Activated T-cell treated with anti-CD3 and anti-CD28 coated beads, Interleukin-2, amount 50 U/mL, for 24 hours (primary cell): ENCODE data around the gene ZKSCAN7.

Experiments used
- DNase-seq: peaks from one replicate; pipeline ENCODE4 v3.0.0-alpha.2; 2020
- H3K27ac Mint-ChIP-seq: 2 replicates; pipeline ENCODE4 v1.8.0; 2020; ENCODE audit warnings: mild to moderate bottlenecking, mixed read lengths
- H3K27me3 Mint-ChIP-seq: 2 replicates; pipeline ENCODE4 v1.8.0; 2020; ENCODE audit warnings: mixed read lengths
- H3K36me3 Mint-ChIP-seq: 2 replicates; pipeline ENCODE4 v1.8.0; 2020; ENCODE audit warnings: low read depth, mixed read lengths
- H3K4me1 Mint-ChIP-seq: 2 replicates; pipeline ENCODE4 v1.8.0; 2020; ENCODE audit warnings: low read depth, mixed read lengths
- H3K4me3 Mint-ChIP-seq: 2 replicates; pipeline ENCODE4 v1.8.0; 2020; ENCODE audit warnings: mild to moderate bottlenecking, moderate library complexity, mixed read lengths
- H3K9me3 Mint-ChIP-seq: 2 replicates; pipeline ENCODE4 v1.8.0; 2020; ENCODE audit warnings: mixed read lengths

The ZKSCAN7 gene

DNA sequence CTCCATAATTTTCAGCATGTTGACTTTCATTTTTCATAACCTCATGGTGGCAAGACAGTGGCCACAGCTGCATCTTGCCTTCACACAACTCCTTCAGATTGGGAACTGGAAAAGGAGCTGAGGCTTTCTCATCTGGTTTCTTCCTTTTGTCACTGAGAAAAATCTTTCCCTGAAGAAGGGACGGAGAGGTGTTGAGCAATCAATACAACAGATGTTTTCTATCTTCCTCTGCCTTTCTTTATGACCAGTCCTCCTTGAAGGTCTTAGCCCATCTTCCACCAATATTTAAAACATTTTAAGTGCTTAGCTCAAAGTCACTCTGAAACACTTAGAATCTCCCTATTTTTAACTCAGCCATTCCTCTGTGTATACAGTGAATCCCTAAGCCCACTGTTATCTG is 41.6 kb downstream of the ZKSCAN7 start:
- H3K4me3 Mint-ChIP-seq: no peak overlapping the region
- H3K27ac Mint-ChIP-seq: no peak overlapping the region
- H3K9me3 Mint-ChIP-seq: peaks cover 34% of the 10 kb centered on the region
- no peaks in the 10 kb centered on the region for H3K27me3 Mint-ChIP-seq
- peaks cover 7% of the 10 kb centered on the region for H3K36me3 Mint-ChIP-seq
- DNase-seq: no peak
- H3K4me1 Mint-ChIP-seq: no peaks in the 10 kb centered on the region

GRCh38 chr3:44601749-44602148 is 46.8 kb downstream of the ZKSCAN7 start:
- H3K9me3 Mint-ChIP-seq: peaks cover 12% of the 10 kb centered on the region
- H3K27ac Mint-ChIP-seq: no peak overlapping the region
- H3K4me3 Mint-ChIP-seq: no peak overlapping the region
- no peak for DNase-seq
- H3K4me1 Mint-ChIP-seq: no peaks in the 10 kb centered on the region
- H3K27me3 Mint-ChIP-seq: no peaks in the 10 kb centered on the region
- no peaks in the 10 kb centered on the region for H3K36me3 Mint-ChIP-seq

GRCh38 chr3:44612678-44613077 is 57.7 kb downstream of the ZKSCAN7 start:
- Mint-ChIP-seq H3K4me3 (no peak overlapping the region), H3K4me1 (peaks cover 2% of the 10 kb centered on the region), H3K27me3 (no peaks in the 10 kb centered on the region), H3K27ac (no peak overlapping the region), H3K9me3 (peaks cover 6% of the 10 kb centered on the region), H3K36me3 (peaks cover 5% of the 10 kb centered on the region)
- DNase-seq: no peak
